Trophoblast cell (in vitro differentiated cells and primary cell): ENCODE results near the gene LRMDA.

ENCODE experiments used
- DNase-seq, 2 donors: peaks; one replicate each; pipeline ENCODE4 v3.0.0-alpha.2; 2016
- H2AFZ ChIP-seq: 2 replicates; pipeline ENCODE4 v1.6.1; 2013; ENCODE audit warnings: low read length, moderate library complexity, mild to moderate bottlenecking; ENCODE audit not compliant: insufficient read depth, poor library complexity
- H2AK5ac ChIP-seq: 2 replicates; pipeline ENCODE4 v1.6.1; 2013; ENCODE audit warnings: mild to moderate bottlenecking, low read length
- H2BK120ac ChIP-seq: 2 replicates; pipeline ENCODE4 v1.6.1; 2013; ENCODE audit warnings: low read length, mild to moderate bottlenecking, moderate library complexity; ENCODE audit not compliant: insufficient read depth, poor library complexity
- H2BK12ac ChIP-seq: 2 replicates; pipeline ENCODE4 v1.6.1; 2013; ENCODE audit warnings: mild to moderate bottlenecking, low read length, moderate library complexity
- H2BK5ac ChIP-seq: 2 replicates; pipeline ENCODE4 v1.6.1; 2013; ENCODE audit warnings: low read length, low read depth, moderate library complexity, mild to moderate bottlenecking; ENCODE audit not compliant: poor library complexity
- H3K14ac ChIP-seq: 2 replicates; pipeline ENCODE4 v1.6.1; 2013; ENCODE audit warnings: mild to moderate bottlenecking, low read length
- H3K18ac ChIP-seq: 2 replicates; pipeline ENCODE4 v1.6.1; 2013; ENCODE audit warnings: mild to moderate bottlenecking, low read length
- H3K23ac ChIP-seq: 2 replicates; pipeline ENCODE4 v1.6.1; 2013; ENCODE audit warnings: low read length
- H3K27ac ChIP-seq: 2 replicates; pipeline ENCODE4 v1.5.1; 2013; ENCODE audit warnings: low read depth, mild to moderate bottlenecking, inconsistent platforms, low read length, moderate library complexity
- H3K27me3 ChIP-seq: 2 replicates; pipeline ENCODE4 v1.6.1; 2013; ENCODE audit warnings: inconsistent platforms, mild to moderate bottlenecking, low read length, moderate library complexity; ENCODE audit not compliant: insufficient read depth
- H3K36me3 ChIP-seq, 2 experiments: 1 replicate in 1 of 2; 2 replicates in 1 of 2; pipeline ENCODE4 v1.6.1; 2013; ENCODE audit warnings: low read length in 2 of 2, mild to moderate bottlenecking in 2 of 2, moderate library complexity in 1 of 2; ENCODE audit not compliant: insufficient read depth in 2 of 2, control insufficient read depth in 1 of 2
- H3K4ac ChIP-seq: 2 replicates; pipeline ENCODE4 v1.6.1; 2013; ENCODE audit warnings: low read depth, mild to moderate bottlenecking, low read length, moderate library complexity
- H3K4me1 ChIP-seq, 2 experiments: 1 replicate in 1 of 2; 2 replicates in 1 of 2; pipeline ENCODE4 v1.6.1; 2013; ENCODE audit warnings: low read length in 2 of 2, mild to moderate bottlenecking in 2 of 2, moderate library complexity in 1 of 2; ENCODE audit not compliant: insufficient read depth in 2 of 2, control insufficient read depth in 1 of 2
- H3K4me2 ChIP-seq: 2 replicates; pipeline ENCODE4 v1.6.1; 2013; ENCODE audit warnings: inconsistent platforms, mild to moderate bottlenecking, low read length, moderate library complexity
- H3K4me3 ChIP-seq: 2 replicates; pipeline ENCODE4 v1.5.1; 2013; ENCODE audit warnings: mild to moderate bottlenecking, low read depth, low read length, inconsistent platforms
- H3K79me1 ChIP-seq: one replicate; pipeline ENCODE4 v1.6.1; 2013; ENCODE audit warnings: low read length
- H3K79me2 ChIP-seq: 2 replicates; pipeline ENCODE4 v1.6.1; 2013; ENCODE audit warnings: low read length, mild to moderate bottlenecking; ENCODE audit not compliant: control insufficient read depth, insufficient read depth, poor library complexity
- H3K9ac ChIP-seq: 2 replicates; pipeline ENCODE4 v1.6.1; 2013; ENCODE audit warnings: mild to moderate bottlenecking, low read length
- H3K9me3 ChIP-seq: 2 replicates; pipeline ENCODE4 v1.6.1; 2013; ENCODE audit warnings: low read depth, mild to moderate bottlenecking, control low read depth, inconsistent platforms, low read length; ENCODE audit not compliant: insufficient read depth
- H4K12ac ChIP-seq: 2 replicates; pipeline ENCODE4 v1.6.1; 2013; ENCODE audit warnings: low read depth, mild to moderate bottlenecking, low read length, moderate library complexity
- H4K8ac ChIP-seq: 2 replicates; pipeline ENCODE4 v1.6.1; 2013; ENCODE audit warnings: low read depth, mild to moderate bottlenecking, low read length, moderate library complexity
- H4K91ac ChIP-seq: one replicate; pipeline ENCODE4 v1.6.1; 2013; ENCODE audit warnings: low read depth, mild to moderate bottlenecking, low read length, moderate library complexity
- WGBS: extraction: QIAGEN DNeasy Blood & Tissue Kit; methylation state at CpG from one replicate; pipeline ENCODE4 v1.1.7; 2013; ENCODE audit warnings: missing lambda C conversion rate; ENCODE audit not compliant: insufficient read length, insufficient coverage; ENCODE audit errors: extremely low coverage; 5-methylcytosine and 5-hydroxymethylcytosine counted together

The LRMDA gene

GRCh38 chr10:75773231-75773780 lies 341.9 kb downstream of the LRMDA start:
- Histone ChIP-seq H3K27ac (no peak overlapping the region), H2AFZ (no peak overlapping the region), H3K4me1 (no peaks in the 10 kb centered on the region), H2BK5ac (no peak overlapping the region), H2BK120ac (no peak overlapping the region), H4K8ac (no peak overlapping the region), H3K23ac (no peak overlapping the region), H3K4me2 (no peak overlapping the region), H2AK5ac (no peak overlapping the region), H4K12ac (no peak overlapping the region), H3K9me3 (no peaks in the 10 kb centered on the region), H3K14ac (no peak overlapping the region), H3K9ac (no peak overlapping the region), H3K36me3 (no peaks in the 10 kb centered on the region), H2BK12ac (no peak overlapping the region), H3K79me2 (no peaks in the 10 kb centered on the region), H3K4me3 (no peak overlapping the region), H3K18ac (no peak overlapping the region), H3K27me3 (no peaks in the 10 kb centered on the region), H4K91ac (no peak overlapping the region), H3K79me1 (no peaks in the 10 kb centered on the region), H3K4ac (no peak overlapping the region)
- no peak for DNase-seq
- WGBS, result no CpG with 5 or more reads among the region's 5 CpGs

GRCh38 chr10:75773813-75774782 lies 342.7 kb downstream of the LRMDA start:
- no peak overlapping the region for H3K23ac ChIP-seq
- no peak overlapping the region for H3K9ac ChIP-seq
- no peak overlapping the region for H3K4ac ChIP-seq
- H3K27me3 ChIP-seq, result no peaks in the 10 kb centered on the region
- no peaks in the 10 kb centered on the region for H3K79me1 ChIP-seq
- H3K36me3 ChIP-seq, result no peaks in the 10 kb centered on the region
- no peak overlapping the region for H2BK120ac ChIP-seq
- no peak overlapping the region for H3K4me3 ChIP-seq
- no peaks in the 10 kb centered on the region for H3K79me2 ChIP-seq
- no peak overlapping the region for H4K12ac ChIP-seq
- no peak overlapping the region for H2AFZ ChIP-seq
- no peak overlapping the region for H2BK12ac ChIP-seq
- H2BK5ac ChIP-seq, result no peak overlapping the region
- no peak overlapping the region for H3K18ac ChIP-seq
- no peaks in the 10 kb centered on the region for H3K4me1 ChIP-seq
- H4K91ac ChIP-seq, result no peak overlapping the region
- no peak for DNase-seq
- H2AK5ac ChIP-seq, result no peak overlapping the region
- no peak overlapping the region for H3K14ac ChIP-seq
- no peak overlapping the region for H3K4me2 ChIP-seq
- H3K9me3 ChIP-seq, result no peaks in the 10 kb centered on the region
- H3K27ac ChIP-seq, result no peak overlapping the region
- H4K8ac ChIP-seq, result no peak overlapping the region
- no CpG with 5 or more reads among the region's 3 CpGs for WGBS

- H4K91ac ChIP-seq, result no peak overlapping the region
- no peak overlapping the region for H2BK12ac ChIP-seq
- DNase-seq, result no peak
- no peak overlapping the region for H3K4me3 ChIP-seq
- H4K12ac ChIP-seq, result no peak overlapping the region
- no peak overlapping the region for H4K8ac ChIP-seq
- no peak overlapping the region for H3K27ac ChIP-seq
- H3K9me3 ChIP-seq, result no peaks in the 10 kb centered on the region
- no peaks in the 10 kb centered on the region for H3K27me3 ChIP-seq
- no peak overlapping the region for H3K23ac ChIP-seq
- no peak overlapping the region for H3K14ac ChIP-seq
- no CpG with 5 or more reads among the region's 6 CpGs for WGBS
- no peak overlapping the region for H2BK5ac ChIP-seq
- H2AK5ac ChIP-seq, result no peak overlapping the region
- no peak overlapping the region for H3K4ac ChIP-seq
- H3K18ac ChIP-seq, result no peak overlapping the region
- no peak overlapping the region for H2AFZ ChIP-seq
- no peak overlapping the region for H2BK120ac ChIP-seq
- no peaks in the 10 kb centered on the region for H3K79me1 ChIP-seq
- H3K79me2 ChIP-seq, result no peaks in the 10 kb centered on the region
- no peak overlapping the region for H3K4me2 ChIP-seq
- H3K4me1 ChIP-seq, result no peaks in the 10 kb centered on the region
- H3K36me3 ChIP-seq, result no peaks in the 10 kb centered on the region
- no peak overlapping the region for H3K9ac ChIP-seq
These were observed 343.5 kb downstream of the LRMDA start for GRCh38 chr10:75774783-75775490.

- H2AFZ ChIP-seq, result no peak overlapping the region
- H3K14ac ChIP-seq, result no peak overlapping the region
- no peak overlapping the region for H2BK5ac ChIP-seq
- no peak for DNase-seq
- no peak overlapping the region for H3K18ac ChIP-seq
- H3K9me3 ChIP-seq, result no peaks in the 10 kb centered on the region
- no CpG with 5 or more reads among the region's 9 CpGs for WGBS
- H4K12ac ChIP-seq, result no peak overlapping the region
- H3K4me1 ChIP-seq, result no peaks in the 10 kb centered on the region
- no peaks in the 10 kb centered on the region for H3K27me3 ChIP-seq
- H2AK5ac ChIP-seq, result no peak overlapping the region
- H4K91ac ChIP-seq, result no peak overlapping the region
- no peak overlapping the region for H2BK120ac ChIP-seq
- no peak overlapping the region for H4K8ac ChIP-seq
- H3K4ac ChIP-seq, result no peak overlapping the region
- H3K79me2 ChIP-seq, result no peaks in the 10 kb centered on the region
- no peak overlapping the region for H2BK12ac ChIP-seq
- H3K23ac ChIP-seq, result no peak overlapping the region
- no peak overlapping the region for H3K9ac ChIP-seq
- no peak overlapping the region for H3K27ac ChIP-seq
- H3K36me3 ChIP-seq, result no peaks in the 10 kb centered on the region
- no peaks in the 10 kb centered on the region for H3K79me1 ChIP-seq
- H3K4me2 ChIP-seq, result no peak overlapping the region
- no peak overlapping the region for H3K4me3 ChIP-seq
These were observed 345.5 kb downstream of the LRMDA start for GRCh38 chr10:75776738-75777504.
